OCI-LY3 (cell line): ENCODE results near the gene FRMPD1.

Experiments
- H2AFZ ChIP-seq: fragments of 200-600, 300-600 bp; shearing (Covaris generic); 2 replicates; pipeline ENCODE4 v1.6.0; 2014; ENCODE audit warnings: antibody characterized with exemption, low read depth, low read length
- H3K27ac ChIP-seq: fragments of 200-600, 300-600 bp; sonication (generic); 2 replicates; pipeline ENCODE4 v1.5.1; 2014; ENCODE audit warnings: mild to moderate bottlenecking, low read length, moderate library complexity, mixed read lengths
- H3K27me3 ChIP-seq: fragments of 200-600, 300-600 bp; sonication (generic); 2 replicates; pipeline ENCODE4 v1.6.1; 2014; ENCODE audit warnings: low read depth, low read length, mixed read lengths
- H3K36me3 ChIP-seq: fragments of 200-600, 300-600 bp; sonication (generic); replicated peaks from 2 replicates; pipeline ENCODE3; 2014; ENCODE audit warnings: low read depth, low read length, mixed read lengths
- H3K4me1 ChIP-seq: fragments of 300-600, 200-600 bp; sonication (generic); 2 replicates; pipeline ENCODE4 v1.6.1; 2014; ENCODE audit warnings: low read length, mixed read lengths
- H3K4me2 ChIP-seq: fragments of 200-600, 300-600 bp; sonication (generic); 2 replicates; pipeline ENCODE4 v1.6.1; 2014; ENCODE audit warnings: low read length, mixed read lengths
- H3K4me3 ChIP-seq: fragments of 300-600, 200-600 bp; sonication (generic); 2 replicates; pipeline ENCODE4 v1.5.1; 2014; ENCODE audit warnings: antibody characterized with exemption, mild to moderate bottlenecking, low read length, moderate library complexity
- H3K79me2 ChIP-seq: fragments of 300-600, 200-600 bp; shearing (Covaris generic); 2 replicates; pipeline ENCODE4 v1.6.1; 2014; ENCODE audit warnings: mild to moderate bottlenecking, low read length, mixed read lengths
- H3K9ac ChIP-seq: fragments of 300-600, 200-600 bp; shearing (Covaris generic); 2 replicates; pipeline ENCODE4 v1.6.0; 2014; ENCODE audit warnings: mild to moderate bottlenecking, low read length, moderate library complexity
- H3K9me3 ChIP-seq: fragments of 200-600, 300-600 bp; shearing (Covaris generic); 2 replicates; pipeline ENCODE4 v1.6.1; 2014; ENCODE audit warnings: low read length, mixed read lengths; ENCODE audit not compliant: insufficient read depth
- H4K20me1 ChIP-seq: fragments of 200-600, 300-600 bp; sonication (generic); 2 replicates; pipeline ENCODE4 v1.6.1; 2016; ENCODE audit warnings: low read length, mixed read lengths; ENCODE audit not compliant: insufficient read depth
- CTCF ChIP-seq: fragments of 200-600, 300-600 bp; sonication (generic); IDR thresholded peaks from 2 replicates; pipeline ENCODE4 v1.5.1; 2014; ENCODE audit warnings: antibody characterized with exemption, low read length, low read depth
- EZH2phosphoT487 ChIP-seq: fragments of 200-600 bp; shearing (Covaris generic); IDR thresholded peaks from 2 replicates; pipeline ENCODE4 v1.6.1; 2018; ENCODE audit warnings: antibody characterized with exemption, mixed run types, low read depth

FRMPD1 gene

GRCh38 chr9:37639841-37640240, 10.9 kb upstream of the FRMPD1 start:
- Histone ChIP-seq H3K4me2 (no peak overlapping the region), H2AFZ (no peak overlapping the region), H3K4me3 (no peak overlapping the region), H3K79me2 (no peaks in the 10 kb centered on the region), H3K9me3 (peaks cover 7% of the 10 kb centered on the region; the same call in 1 of the 2 replicates), H3K27me3 (peaks cover 23% of the 10 kb centered on the region), H3K9ac (no peak overlapping the region), H3K27ac (no peak overlapping the region), H4K20me1 (no peaks in the 10 kb centered on the region), H3K4me1 (peaks cover 22% of the 10 kb centered on the region), H3K36me3 (no peaks in the 10 kb centered on the region)
- TF ChIP-seq EZH2phosphoT487 (no peak), CTCF (no peak)

GRCh38 chr9:37640246-37640645, 10.5 kb upstream of the FRMPD1 start:
- Histone ChIP-seq H3K4me2 (no peak overlapping the region), H3K4me1 (peaks cover 23% of the 10 kb centered on the region), H3K4me3 (no peak overlapping the region), H3K27me3 (peaks cover 27% of the 10 kb centered on the region), H3K36me3 (no peaks in the 10 kb centered on the region), H4K20me1 (no peaks in the 10 kb centered on the region), H3K27ac (no peak overlapping the region), H3K9me3 (peaks cover 7% of the 10 kb centered on the region; the same call in 1 of the 2 replicates), H3K9ac (no peak overlapping the region), H2AFZ (no peak overlapping the region), H3K79me2 (no peaks in the 10 kb centered on the region)
- TF ChIP-seq EZH2phosphoT487 = no peak
- TF ChIP-seq CTCF = no peak

- Histone ChIP-seq H3K9me3 (peaks cover 7% of the 10 kb centered on the region; the same call in 1 of the 2 replicates), H4K20me1 (no peaks in the 10 kb centered on the region), H3K4me1 (peaks cover 23% of the 10 kb centered on the region), H3K27me3 (peaks cover 38% of the 10 kb centered on the region), H3K4me2 (no peak overlapping the region), H3K79me2 (no peaks in the 10 kb centered on the region), H3K36me3 (no peaks in the 10 kb centered on the region), H3K4me3 (no peak overlapping the region), H3K9ac (no peak overlapping the region), H3K27ac (no peak overlapping the region), H2AFZ (no peak overlapping the region)
- TF ChIP-seq EZH2phosphoT487 (no peak), CTCF (no peak)
Measured at GRCh38 chr9:37641331-37641730, 9.4 kb upstream of the FRMPD1 start.

- Histone ChIP-seq H3K27ac (no peak overlapping the region), H2AFZ (no peak overlapping the region), H3K79me2 (no peaks in the 10 kb centered on the region), H3K4me3 (peak overlapping the region; percentile 18), H3K27me3 (peaks cover 49% of the 10 kb centered on the region), H3K9me3 (peaks cover 7% of the 10 kb centered on the region; the same call in 1 of the 2 replicates), H3K9ac (no peak overlapping the region), H4K20me1 (no peaks in the 10 kb centered on the region), H3K4me2 (peak overlapping the region; percentile 50), H3K36me3 (no peaks in the 10 kb centered on the region), H3K4me1 (peaks cover 23% of the 10 kb centered on the region)
- TF ChIP-seq EZH2phosphoT487 (no peak), CTCF (no peak)
Measured at GRCh38 chr9:37643214-37643613, 7.5 kb upstream of the FRMPD1 start.
